ENCODE results near the gene RADX.

- TF ChIP-seq, protein P1, sequence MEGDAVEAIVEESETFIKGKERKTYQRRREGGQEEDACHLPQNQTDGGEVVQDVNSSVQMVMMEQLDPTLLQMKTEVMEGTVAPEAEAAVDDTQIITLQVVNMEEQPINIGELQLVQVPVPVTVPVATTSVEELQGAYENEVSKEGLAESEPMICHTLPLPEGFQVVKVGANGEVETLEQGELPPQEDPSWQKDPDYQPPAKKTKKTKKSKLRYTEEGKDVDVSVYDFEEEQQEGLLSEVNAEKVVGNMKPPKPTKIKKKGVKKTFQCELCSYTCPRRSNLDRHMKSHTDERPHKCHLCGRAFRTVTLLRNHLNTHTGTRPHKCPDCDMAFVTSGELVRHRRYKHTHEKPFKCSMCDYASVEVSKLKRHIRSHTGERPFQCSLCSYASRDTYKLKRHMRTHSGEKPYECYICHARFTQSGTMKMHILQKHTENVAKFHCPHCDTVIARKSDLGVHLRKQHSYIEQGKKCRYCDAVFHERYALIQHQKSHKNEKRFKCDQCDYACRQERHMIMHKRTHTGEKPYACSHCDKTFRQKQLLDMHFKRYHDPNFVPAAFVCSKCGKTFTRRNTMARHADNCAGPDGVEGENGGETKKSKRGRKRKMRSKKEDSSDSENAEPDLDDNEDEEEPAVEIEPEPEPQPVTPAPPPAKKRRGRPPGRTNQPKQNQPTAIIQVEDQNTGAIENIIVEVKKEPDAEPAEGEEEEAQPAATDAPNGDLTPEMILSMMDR (IDR thresholded peaks at IDR 0.05), result no peak
- TF ChIP-seq ZFX (IDR thresholded peaks at IDR 0.05; ENCODE audit: borderline replicate concordance), result no peak
Measured at GRCh38 chrX:106680716-106681115, 68.9 kb downstream of the RADX start.

Data from 22Rv1 (cell line).